GM12878 (cell line): Measurements from ENCODE around the gene EYA4.

Experiments
- EP300 ChIP-seq, 2 experiments: fragments of 150-350 bp in 1 of 2; IDR thresholded peaks; 2 replicates each; pipeline ENCODE4 v1.6.1; 2011 to 2012; ENCODE audit warnings: low read depth in 2 of 2, low read length in 2 of 2, borderline replicate concordance in 1 of 2, improper control_type of control experiment in 1 of 2, inconsistent platforms in 1 of 2; ENCODE audit not compliant: control insufficient read depth in 1 of 2
- TCF12 ChIP-seq: IDR thresholded peaks from 2 replicates; pipeline ENCODE4 v1.6.1; 2011; ENCODE audit warnings: low read depth, mild to moderate bottlenecking, low read length
- TF ChIP-seq, protein P1 (sequence below), 3 experiments: IDR thresholded peaks in 2 of 3; conservative IDR thresholded peaks in 1 of 3; 2 replicates each; pipeline ENCODE4 v1.5.1; 2011; ENCODE audit warnings: low read depth in 3 of 3, low read length in 3 of 3, mild to moderate bottlenecking in 3 of 3, control low read depth in 2 of 3, moderate library complexity in 2 of 3, inconsistent platforms in 1 of 3, mixed read lengths in 1 of 3; ENCODE audit not compliant: control insufficient read depth in 2 of 3, insufficient read depth in 1 of 3; ENCODE audit errors: extremely low read depth in 1 of 3

DNA sequence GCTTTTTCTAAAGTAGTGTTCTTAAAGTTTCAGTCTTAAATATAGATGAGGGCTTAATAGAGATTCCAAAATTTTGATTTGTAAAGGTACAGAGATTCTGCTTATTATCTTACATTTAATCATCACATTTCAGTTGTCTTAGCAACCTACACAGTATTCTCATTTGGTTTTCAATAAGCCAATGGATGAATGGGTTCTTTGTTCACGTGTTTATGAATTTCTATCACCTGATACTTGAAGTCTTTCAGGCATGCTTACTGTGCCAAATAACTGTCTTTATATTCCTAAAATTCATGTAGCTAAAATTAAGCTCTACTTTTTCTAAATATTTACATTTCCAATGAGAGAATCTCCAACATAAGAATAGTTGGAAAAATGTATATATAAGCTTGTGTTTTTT, 152.7 kb downstream of the EYA4 start:
- TF ChIP-seq TCF12 (no peak), EP300 (IDR thresholded peaks at IDR 0.05; ENCODE audit: borderline replicate concordance in 1 of 2, control insufficient read depth in 1 of 2, low read depth in 2 of 2, low read length in 2 of 2) (no peak)
- TF ChIP-seq, protein P1, sequence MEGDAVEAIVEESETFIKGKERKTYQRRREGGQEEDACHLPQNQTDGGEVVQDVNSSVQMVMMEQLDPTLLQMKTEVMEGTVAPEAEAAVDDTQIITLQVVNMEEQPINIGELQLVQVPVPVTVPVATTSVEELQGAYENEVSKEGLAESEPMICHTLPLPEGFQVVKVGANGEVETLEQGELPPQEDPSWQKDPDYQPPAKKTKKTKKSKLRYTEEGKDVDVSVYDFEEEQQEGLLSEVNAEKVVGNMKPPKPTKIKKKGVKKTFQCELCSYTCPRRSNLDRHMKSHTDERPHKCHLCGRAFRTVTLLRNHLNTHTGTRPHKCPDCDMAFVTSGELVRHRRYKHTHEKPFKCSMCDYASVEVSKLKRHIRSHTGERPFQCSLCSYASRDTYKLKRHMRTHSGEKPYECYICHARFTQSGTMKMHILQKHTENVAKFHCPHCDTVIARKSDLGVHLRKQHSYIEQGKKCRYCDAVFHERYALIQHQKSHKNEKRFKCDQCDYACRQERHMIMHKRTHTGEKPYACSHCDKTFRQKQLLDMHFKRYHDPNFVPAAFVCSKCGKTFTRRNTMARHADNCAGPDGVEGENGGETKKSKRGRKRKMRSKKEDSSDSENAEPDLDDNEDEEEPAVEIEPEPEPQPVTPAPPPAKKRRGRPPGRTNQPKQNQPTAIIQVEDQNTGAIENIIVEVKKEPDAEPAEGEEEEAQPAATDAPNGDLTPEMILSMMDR (IDR thresholded peaks at IDR 0.05 in 2 of 3, conservative IDR thresholded peaks at IDR 0.05 in 1 of 3; ENCODE audit: control insufficient read depth in 2 of 3, extremely low read depth in 1 of 3, insufficient read depth in 1 of 3, low read depth in 3 of 3, low read length in 3 of 3): no peak
